Stimulated activated CD8-positive, alpha-beta memory T cell treated with anti-CD3 and anti-CD28 coated beads, Interleukin-7, amount 100 ng/mL, for 48 hours (primary cell): ENCODE measurements around the gene LTB.

Experiments
- DNase-seq, 2 donors: peaks; one replicate each; pipeline ENCODE4 v3.0.0-alpha.2; 2020; ENCODE audit warnings: low read depth in 1 of 2; ENCODE audit errors: extremely low read depth in 1 of 2

The LTB gene

GRCh38 chr6:31582230-31582643, at the start of gene LTB:
LTB (minus strand) TSS chr6:31582424; CDS start chr6:31582417, 7 bp downstream.
- no peak for DNase-seq

GRCh38 chr6:31631681-31632278, 49.6 kb upstream of the LTB start:
- DNase-seq = no peak

GRCh38 chr6:31631209-31631608, 49.0 kb upstream of the LTB start:
- no peak for DNase-seq

GRCh38 chr6:31630177-31630934, 48.1 kb upstream of the LTB start:
- DNase-seq = no peak

GRCh38 chr6:31629014-31629413, 46.8 kb upstream of the LTB start:
- no peak for DNase-seq

GRCh38 chr6:31627690-31628287, 45.6 kb upstream of the LTB start:
- no peak for DNase-seq

GRCh38 chr6:31626952-31627351, 44.7 kb upstream of the LTB start:
- no peak for DNase-seq

GRCh38 chr6:31624070-31624469, 41.8 kb upstream of the LTB start:
- DNase-seq = no peak

- no peak for DNase-seq
Measured at GRCh38 chr6:31622684-31623091, 40.5 kb upstream of the LTB start.

GRCh38 chr6:31621991-31622390, 39.8 kb upstream of the LTB start:
- DNase-seq = no peak

- DNase-seq = no peak
Measured at GRCh38 chr6:31621320-31621939, 39.2 kb upstream of the LTB start.

GRCh38 chr6:31620586-31621319, 38.5 kb upstream of the LTB start, which contains the start of gene PRRC2A:
PRRC2A (plus strand) TSS chr6:31620715; CDS start chr6:31622790, 2,075 bp downstream.
- peak; percentile 90 to 94 for DNase-seq

- peak; percentile 92 to 97 for DNase-seq
Measured at GRCh38 chr6:31619805-31620585, 37.8 kb upstream of the LTB start.

- DNase-seq = no peak
Measured at GRCh38 chr6:31617010-31617409, 34.8 kb upstream of the LTB start.

- DNase-seq = peak in 1 of 2 donors; percentile 24
Measured at GRCh38 chr6:31615748-31616147, 33.5 kb upstream of the LTB start.

- no peak for DNase-seq
Measured at GRCh38 chr6:31614684-31615578, 32.7 kb upstream of the LTB start, which contains the start of gene AIF1. AIF1 (plus strand) TSS chr6:31615234; CDS start chr6:31615330, 96 bp downstream.

GRCh38 chr6:31614075-31614619, 31.9 kb upstream of the LTB start:
- no peak for DNase-seq

GRCh38 chr6:31610968-31611367, 28.7 kb upstream of the LTB start:
- no peak for DNase-seq
